AG09319 (cell line): ENCODE results near the gene SEC22A.

Experiments
- DNase-seq: peaks from one replicate; pipeline ENCODE4 v3.0.0-alpha.2; 2010; ENCODE audit warnings: low read depth; ENCODE audit errors: extremely low read depth
- TF ChIP-seq, protein P1 (sequence below): IDR thresholded peaks from 2 replicates; pipeline ENCODE4 v1.5.1; 2011; ENCODE audit warnings: low read depth, mild to moderate bottlenecking, inconsistent platforms, low read length, moderate library complexity

Gene SEC22A

DNA sequence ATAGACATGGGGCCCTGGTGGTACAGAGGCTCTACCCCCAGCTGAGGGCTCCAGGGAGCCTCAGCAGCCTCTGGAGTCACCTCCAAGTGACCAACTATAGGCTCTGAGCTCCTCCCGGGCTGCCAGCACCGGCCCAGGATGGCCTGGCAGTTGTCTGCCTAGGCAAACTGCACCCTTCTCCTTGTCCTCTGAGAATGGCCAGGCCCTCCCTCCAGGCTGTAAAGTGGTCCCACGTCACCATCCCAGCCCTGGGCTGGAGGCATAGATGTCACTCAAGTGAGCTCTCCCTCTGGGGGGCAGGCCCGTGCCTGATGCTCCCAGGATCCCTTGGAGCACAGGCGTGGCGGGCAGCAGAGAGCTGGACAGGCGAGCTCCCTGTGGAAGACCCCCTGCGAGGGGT, 120.1 kb downstream of the SEC22A start:
- TF ChIP-seq, protein P1, sequence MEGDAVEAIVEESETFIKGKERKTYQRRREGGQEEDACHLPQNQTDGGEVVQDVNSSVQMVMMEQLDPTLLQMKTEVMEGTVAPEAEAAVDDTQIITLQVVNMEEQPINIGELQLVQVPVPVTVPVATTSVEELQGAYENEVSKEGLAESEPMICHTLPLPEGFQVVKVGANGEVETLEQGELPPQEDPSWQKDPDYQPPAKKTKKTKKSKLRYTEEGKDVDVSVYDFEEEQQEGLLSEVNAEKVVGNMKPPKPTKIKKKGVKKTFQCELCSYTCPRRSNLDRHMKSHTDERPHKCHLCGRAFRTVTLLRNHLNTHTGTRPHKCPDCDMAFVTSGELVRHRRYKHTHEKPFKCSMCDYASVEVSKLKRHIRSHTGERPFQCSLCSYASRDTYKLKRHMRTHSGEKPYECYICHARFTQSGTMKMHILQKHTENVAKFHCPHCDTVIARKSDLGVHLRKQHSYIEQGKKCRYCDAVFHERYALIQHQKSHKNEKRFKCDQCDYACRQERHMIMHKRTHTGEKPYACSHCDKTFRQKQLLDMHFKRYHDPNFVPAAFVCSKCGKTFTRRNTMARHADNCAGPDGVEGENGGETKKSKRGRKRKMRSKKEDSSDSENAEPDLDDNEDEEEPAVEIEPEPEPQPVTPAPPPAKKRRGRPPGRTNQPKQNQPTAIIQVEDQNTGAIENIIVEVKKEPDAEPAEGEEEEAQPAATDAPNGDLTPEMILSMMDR = no peak
- no peak for DNase-seq

- TF ChIP-seq, protein P1 = no peak
- no peak for DNase-seq
Measured at GRCh38 chr3:123322866-123323265, 121.1 kb downstream of the SEC22A start.
